Measurements from ENCODE around the gene NIN. TPM values are rescaled to one million over a fixed set of nuclear protein-coding genes. Genes with fewer than 3 reads are reported as not detected.

The NIN gene
- total RNA-seq, 1 experiment from 2014 or later = 37.1 TPM

- no TSS peak for BruUV-seq (replicated peaks)
- intact Hi-C loops (cut with micrococcal nuclease; ENCODE audit: unreplicated experiment) (no loop called here), in situ Hi-C loops (cut with HindIII; ENCODE audit: low pct_unique_long_range_greater_than_20kb, low sequenced_read_pairs) (no loop called here)
- DNase-seq (ENCODE audit: low read depth, low spot score) = no peak
- no peaks in the 10 kb centered on the region for H3K27me3 ChIP-seq (ENCODE audit: control insufficient read depth, insufficient read depth, low read length)
- TF ChIP-seq REST (IDR thresholded peaks at IDR 0.05; ENCODE audit: insufficient read depth in 1 of 2, low read depth in 2 of 2, low read length in 1 of 2) (no peak), CTCF (IDR thresholded peaks at IDR 0.05) (no peak), SIN3A (IDR thresholded peaks at IDR 0.05; ENCODE audit: borderline replicate concordance, insufficient read depth, low read depth, low read length) (no peak), POLR2AphosphoS5 (IDR thresholded peaks at IDR 0.05; ENCODE audit: low read depth, low read length) (no peak), TCF7L2 (IDR thresholded peaks at IDR 0.05; ENCODE audit: low read depth, low read length) (no peak)
- H3K36me3 ChIP-seq (ENCODE audit: control insufficient read depth, insufficient read depth, low read length) = no peaks in the 10 kb centered on the region
- CTCF ChIA-PET = no interaction called here
- ATAC-seq = no peak
- H3K9me3 ChIP-seq (ENCODE audit: control insufficient read depth, insufficient read depth, low read depth, low read length) = no peaks in the 10 kb centered on the region
- no peak overlapping the region for H3K27ac ChIP-seq (ENCODE audit: low read length)
- no peak overlapping the region for H3K4me3 ChIP-seq (ENCODE audit: low read depth in 2 of 2, low read length in 2 of 2)
- H3K4me1 ChIP-seq (ENCODE audit: control insufficient read depth, insufficient read depth, low read length) = no peaks in the 10 kb centered on the region
- POLR2A ChIA-PET = no interaction called here
Measured at GRCh38 chr14:50785457-50786063, 45.4 kb downstream of the NIN start.

DNA sequence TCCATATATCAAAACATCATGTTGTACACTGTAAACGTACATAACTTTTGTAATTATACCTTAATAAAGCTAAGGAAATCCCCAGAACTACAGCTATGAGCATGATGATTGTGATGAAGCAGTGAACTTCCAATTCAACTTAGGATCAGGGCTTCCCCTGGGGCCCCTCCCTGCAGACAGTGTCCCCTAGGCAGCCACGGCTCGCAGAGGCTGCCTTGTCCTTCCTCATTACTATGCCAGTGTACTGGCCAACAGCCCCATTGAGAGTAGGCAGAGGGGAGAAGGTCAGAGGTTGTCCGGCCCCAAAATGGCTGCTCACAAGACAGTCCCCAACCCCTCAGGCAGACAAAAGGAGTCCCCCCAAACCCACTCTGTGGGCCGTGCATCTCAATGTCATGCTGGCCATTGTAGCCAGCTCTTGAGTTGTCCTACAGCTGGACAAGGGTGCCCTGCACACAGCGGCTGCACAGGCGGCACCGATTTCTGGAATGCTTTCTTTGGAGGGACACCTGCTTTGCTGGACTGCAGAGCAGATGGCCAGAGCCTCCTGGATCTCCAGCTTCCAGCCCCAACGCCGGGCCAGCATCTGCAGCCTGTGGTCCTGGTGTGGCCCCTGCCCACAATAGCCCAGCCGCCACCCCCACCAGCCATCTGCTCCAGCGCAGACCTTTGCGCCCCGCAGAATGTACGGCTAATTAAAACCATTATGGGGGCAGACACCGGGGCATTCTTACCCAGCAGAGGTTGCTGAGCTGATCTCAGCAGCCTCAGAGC is 46.1 kb downstream of the NIN start:
- H3K9me3 ChIP-seq (ENCODE audit: control insufficient read depth, insufficient read depth, low read depth, low read length) = no peaks in the 10 kb centered on the region
- POLR2A ChIA-PET = no interaction called here
- DNase-seq (ENCODE audit: low read depth, low spot score) = no peak
- CTCF ChIA-PET = no interaction called here
- in situ Hi-C loops (cut with HindIII; ENCODE audit: low pct_unique_long_range_greater_than_20kb, low sequenced_read_pairs) = no loop called here
- no peak for TF ChIP-seq REST (IDR thresholded peaks at IDR 0.05; ENCODE audit: insufficient read depth in 1 of 2, low read depth in 2 of 2, low read length in 1 of 2)
- TF ChIP-seq TCF7L2 (IDR thresholded peaks at IDR 0.05; ENCODE audit: low read depth, low read length) = no peak
- TF ChIP-seq CTCF (IDR thresholded peaks at IDR 0.05) = no peak
- no peak for TF ChIP-seq SIN3A (IDR thresholded peaks at IDR 0.05; ENCODE audit: borderline replicate concordance, insufficient read depth, low read depth, low read length)
- no peak for TF ChIP-seq POLR2AphosphoS5 (IDR thresholded peaks at IDR 0.05; ENCODE audit: low read depth, low read length)
- intact Hi-C loops (cut with micrococcal nuclease; ENCODE audit: unreplicated experiment) = loop anchor here (5.0 kb wide), 1 partner anchor 168 kb away; no protein-coding TSS in a partner anchor
- no TSS peak for BruUV-seq (replicated peaks)
- no peak for ATAC-seq
- no peak overlapping the region for H3K4me3 ChIP-seq (ENCODE audit: low read depth in 2 of 2, low read length in 2 of 2)
- no peak overlapping the region for H3K27ac ChIP-seq (ENCODE audit: low read length)
- no peaks in the 10 kb centered on the region for H3K4me1 ChIP-seq (ENCODE audit: control insufficient read depth, insufficient read depth, low read length)
- no peaks in the 10 kb centered on the region for H3K36me3 ChIP-seq (ENCODE audit: control insufficient read depth, insufficient read depth, low read length)
- no peaks in the 10 kb centered on the region for H3K27me3 ChIP-seq (ENCODE audit: control insufficient read depth, insufficient read depth, low read length)
